HEK293 (cell line): ENCODE results near the gene KCND2.

ENCODE experiments used
- CTCF ChIA-PET: fragments of 350-600 bp; formaldehyde crosslinking; extraction: SDS; loops from one replicate; lab custom pipeline; 2021; ENCODE audit warnings: antibody characterized with exemption; lab: Yijun Ruan, JAX
- POLR2A ChIA-PET: fragments of 300-600 bp; formaldehyde crosslinking; extraction: SDS; loops from one replicate; lab custom pipeline; 2020; ENCODE audit warnings: antibody characterized with exemption, inconsistent platforms; lab: Yijun Ruan, JAX
- H3K27ac ChIP-seq: fragments of 200-500 bp; sonication (Bioruptor generic); 2 replicates; pipeline ENCODE4 v1.5.1; 2014; ENCODE audit warnings: low read depth, low read length, control low read depth, inconsistent platforms; ENCODE audit errors: extremely low read depth
- H3K36me3 ChIP-seq, 2 experiments: fragments of 200-500 bp in 1 of 2; sonication (Bioruptor generic) in 1 of 2; 1 replicate in 1 of 2; 2 replicates in 1 of 2; pipeline ENCODE4 v1.5.1; 2014 to 2017; ENCODE audit warnings: inconsistent platforms in 2 of 2, low read length in 2 of 2; ENCODE audit not compliant: control insufficient read depth in 2 of 2, insufficient read depth in 1 of 2
- H3K4me1 ChIP-seq: fragments of 200-500 bp; sonication (Bioruptor generic); 2 replicates; pipeline ENCODE4 v1.5.1; 2014; ENCODE audit warnings: mild to moderate bottlenecking, low read length, inconsistent platforms; ENCODE audit not compliant: control insufficient read depth, insufficient read depth
- H3K4me3 ChIP-seq: 2 replicates; pipeline ENCODE4 v1.5.1; 2011; ENCODE audit warnings: low read depth, mild to moderate bottlenecking, control low read depth, low read length, moderate library complexity
- H3K9me3 ChIP-seq: fragments of 200-500 bp; sonication (Bioruptor generic); 2 replicates; pipeline ENCODE4 v1.5.1; 2014; ENCODE audit warnings: low read depth, low read length, inconsistent platforms; ENCODE audit not compliant: control insufficient read depth, insufficient read depth
- FEZF1 ChIP-seq: fragments of 450-650 bp; formaldehyde crosslinking; IDR thresholded peaks from 2 replicates; pipeline ENCODE4 v1.5.1; 2016; ENCODE audit warnings: missing biosample characterization, missing genetic modification characterization
- GFI1B ChIP-seq: fragments of 450-650 bp; formaldehyde crosslinking; IDR thresholded peaks from 2 replicates; pipeline ENCODE4 v1.5.1; 2016; ENCODE audit warnings: missing biosample characterization, missing genetic modification characterization
- KLF7 ChIP-seq: fragments of 450-650 bp; formaldehyde crosslinking; IDR thresholded peaks from 2 replicates; pipeline ENCODE4 v1.5.1; 2016; ENCODE audit warnings: missing biosample characterization, missing genetic modification characterization, borderline replicate concordance
- KLF9 ChIP-seq: fragments of 450-650 bp; formaldehyde crosslinking; IDR thresholded peaks from 2 replicates; pipeline ENCODE4 v1.5.1; 2016; ENCODE audit warnings: missing biosample characterization, missing genetic modification characterization, low read depth
- ZBTB1 ChIP-seq: fragments of 450-650 bp; formaldehyde crosslinking; IDR thresholded peaks from 2 replicates; pipeline ENCODE4 v1.5.1; 2016; ENCODE audit warnings: missing biosample characterization, missing genetic modification characterization
- ZBTB10 ChIP-seq: fragments of 450-650 bp; formaldehyde crosslinking; IDR thresholded peaks from 2 replicates; pipeline ENCODE4 v1.5.1; 2016; ENCODE audit warnings: missing biosample characterization, missing genetic modification characterization
- ZNF112 ChIP-seq: fragments of 450-650 bp; formaldehyde crosslinking; IDR thresholded peaks from 2 replicates; pipeline ENCODE4 v1.5.0; 2017; ENCODE audit warnings: missing biosample characterization, missing genetic modification characterization
- ZNF16 ChIP-seq: fragments of 450-650 bp; formaldehyde crosslinking; IDR thresholded peaks from 2 replicates; pipeline ENCODE4 v1.5.1; 2016; ENCODE audit warnings: low read depth, missing biosample characterization, missing genetic modification characterization
- ZNF211 ChIP-seq: fragments of 450-650 bp; formaldehyde crosslinking; IDR thresholded peaks from 2 replicates; pipeline ENCODE4 v1.5.1; 2016; ENCODE audit warnings: low read depth, missing biosample characterization, missing genetic modification characterization
- ZNF214 ChIP-seq: fragments of 450-650 bp; formaldehyde crosslinking; IDR thresholded peaks from 2 replicates; pipeline ENCODE4 v1.5.1; 2017; ENCODE audit warnings: missing biosample characterization, mild to moderate bottlenecking, missing genetic modification characterization, borderline replicate concordance
- ZNF280C ChIP-seq: fragments of 450-650 bp; formaldehyde crosslinking; IDR thresholded peaks from 2 replicates; pipeline ENCODE4 v1.5.1; 2016; ENCODE audit warnings: missing biosample characterization, missing genetic modification characterization
- ZNF488 ChIP-seq: fragments of 450-650 bp; formaldehyde crosslinking; IDR thresholded peaks from 2 replicates; pipeline ENCODE4 v1.5.1; 2016; ENCODE audit warnings: missing biosample characterization, missing genetic modification characterization
- ZNF518A ChIP-seq: fragments of 450-650 bp; formaldehyde crosslinking; conservative IDR thresholded peaks from 2 replicates; pipeline ENCODE4 v1.5.1; 2016; ENCODE audit warnings: low read depth, missing biosample characterization, missing genetic modification characterization
- ZNF529 ChIP-seq: fragments of 450-650 bp; formaldehyde crosslinking; IDR thresholded peaks from 2 replicates; pipeline ENCODE4 v1.5.1; 2017; ENCODE audit warnings: missing genetic modification characterization, missing biosample characterization; ENCODE audit not compliant: insufficient replicate concordance
- ZNF549 ChIP-seq: fragments of 450-650 bp; IDR thresholded peaks from 2 replicates; pipeline ENCODE4 v1.5.1; 2018; ENCODE audit warnings: missing biosample characterization, missing genetic modification characterization, mild to moderate bottlenecking, inconsistent platforms, moderate library complexity
- ZNF561 ChIP-seq: fragments of 450-650 bp; IDR thresholded peaks from 2 replicates; pipeline ENCODE4 v1.5.1; 2018; ENCODE audit warnings: missing biosample characterization, missing genetic modification characterization, borderline replicate concordance
- ZNF585B ChIP-seq: fragments of 450-650 bp; formaldehyde crosslinking; IDR thresholded peaks from 2 replicates; pipeline ENCODE4 v1.5.1; 2016; ENCODE audit warnings: missing biosample characterization, missing genetic modification characterization
- ZNF660 ChIP-seq: fragments of 450-650 bp; IDR thresholded peaks from 2 replicates; pipeline ENCODE4 v1.5.1; 2018; ENCODE audit warnings: missing biosample characterization, mild to moderate bottlenecking, missing genetic modification characterization
- ZNF701 ChIP-seq: fragments of 450-650 bp; formaldehyde crosslinking; IDR thresholded peaks from 2 replicates; pipeline ENCODE4 v1.5.1; 2016; ENCODE audit warnings: missing biosample characterization, missing genetic modification characterization
- ZNF707 ChIP-seq: fragments of 450-650 bp; formaldehyde crosslinking; IDR thresholded peaks from 2 replicates; pipeline ENCODE4 v1.5.1; 2016; ENCODE audit warnings: missing biosample characterization, missing genetic modification characterization
- ZNF776 ChIP-seq: fragments of 450-650 bp; formaldehyde crosslinking; IDR thresholded peaks from 2 replicates; pipeline ENCODE4 v1.5.0; 2017; ENCODE audit warnings: missing biosample characterization, missing genetic modification characterization, borderline replicate concordance
- ZXDB ChIP-seq: fragments of 450-650 bp; formaldehyde crosslinking; IDR thresholded peaks from 2 replicates; pipeline ENCODE4 v1.5.1; 2016; ENCODE audit warnings: missing biosample characterization, missing genetic modification characterization

KCND2 gene

GRCh38 chr7:120554960-120555571 lies 282.1 kb downstream of the KCND2 start (continued):
- TF ChIP-seq ZBTB10 (tag by site-specific recombination): no peak
- no peak for TF ChIP-seq ZNF488 (tag by site-specific recombination)
- no peak for TF ChIP-seq ZNF707 (tag by site-specific recombination)
- no peak for TF ChIP-seq ZNF211 (tag by site-specific recombination)
- TF ChIP-seq ZNF529 (tag by site-specific recombination): no peak
- TF ChIP-seq ZNF280C (tag by site-specific recombination): no peak
- TF ChIP-seq ZNF549 (tag by site-specific recombination): no peak
- no peak for TF ChIP-seq ZNF518A (tag by site-specific recombination)
- no peak for TF ChIP-seq GFI1B (tag by site-specific recombination)
- TF ChIP-seq ZNF214 (tag by site-specific recombination): no peak
- TF ChIP-seq KLF7: no peak
- no peak for TF ChIP-seq FEZF1 (tag by site-specific recombination)
- TF ChIP-seq ZNF660 (tag by site-specific recombination): 0 out of 2 replicates have a peak, but pooled peaks have one; percentile 26
- no peak for TF ChIP-seq ZBTB1 (tag by site-specific recombination)

- Histone ChIP-seq H3K4me3 (no peak overlapping the region), H3K36me3 (no peaks in the 10 kb centered on the region), H3K4me1 (no peaks in the 10 kb centered on the region), H3K27ac (no peak overlapping the region), H3K9me3 (no peaks in the 10 kb centered on the region)
- ChIA-PET CTCF (interaction anchor here (1.3 kb wide), 1 partner anchor 10 kb away, joined by 4 read pairs; no protein-coding TSS in a partner anchor), POLR2A (no interaction called here)
- TF ChIP-seq ZNF16 (tag by site-specific recombination) (no peak), KLF9 (tag by site-specific recombination) (no peak), ZNF561 (tag by site-specific recombination) (no peak), ZNF585B (tag by site-specific recombination) (no peak), ZNF112 (tag by site-specific recombination) (no peak), ZXDB (tag by site-specific recombination) (no peak), ZNF776 (tag by site-specific recombination) (no peak), ZNF701 (tag by site-specific recombination) (no peak)
Observed at GRCh38 chr7:120564145-120564544, 291.2 kb downstream of the KCND2 start.
